HEK293 (cell line): ENCODE data around the gene TPPP3.

Experiments used
- CTCF ChIP-seq: fragments of 450-650 bp; formaldehyde crosslinking; IDR thresholded peaks from 2 replicates; pipeline ENCODE4 v1.5.1; 2016; ENCODE audit warnings: missing biosample characterization, missing genetic modification characterization
- PATZ1 ChIP-seq: fragments of 450-650 bp; formaldehyde crosslinking; IDR thresholded peaks from 2 replicates; pipeline ENCODE4 v1.5.1; 2016; ENCODE audit warnings: missing biosample characterization, missing genetic modification characterization
- PRDM2 ChIP-seq: fragments of 450-650 bp; formaldehyde crosslinking; IDR thresholded peaks from 2 replicates; pipeline ENCODE4 v1.5.1; 2016; ENCODE audit warnings: missing biosample characterization, missing genetic modification characterization, borderline replicate concordance
- TRIM28 ChIP-seq: IDR thresholded peaks from 2 replicates; pipeline ENCODE4 v1.6.1; 2011; ENCODE audit warnings: low read length, control low read depth, borderline replicate concordance
- YY1 ChIP-seq: fragments of 450-650 bp; formaldehyde crosslinking; IDR thresholded peaks from 2 replicates; pipeline ENCODE4 v1.5.1; 2018; ENCODE audit warnings: missing biosample characterization, missing genetic modification characterization
- ZBTB6 ChIP-seq: fragments of 450-650 bp; formaldehyde crosslinking; IDR thresholded peaks from 2 replicates; pipeline ENCODE4 v1.5.1; 2017; ENCODE audit warnings: missing biosample characterization, missing genetic modification characterization
- ZFHX2 ChIP-seq: fragments of 450-650 bp; formaldehyde crosslinking; conservative IDR thresholded peaks from 2 replicates; pipeline ENCODE4 v1.5.1; 2016; ENCODE audit warnings: missing biosample characterization, missing genetic modification characterization
- ZNF2 ChIP-seq: fragments of 450-650 bp; formaldehyde crosslinking; IDR thresholded peaks from 2 replicates; pipeline ENCODE4 v1.5.1; 2016; ENCODE audit warnings: missing biosample characterization, missing genetic modification characterization
- ZNF239 ChIP-seq: fragments of 450-650 bp; formaldehyde crosslinking; IDR thresholded peaks from 2 replicates; pipeline ENCODE4 v1.5.1; 2016; ENCODE audit warnings: missing biosample characterization, missing genetic modification characterization
- ZNF302 ChIP-seq: fragments of 450-650 bp; formaldehyde crosslinking; IDR thresholded peaks from 2 replicates; pipeline ENCODE4 v1.5.1; 2016; ENCODE audit warnings: missing biosample characterization, missing genetic modification characterization, low read depth
- ZNF560 ChIP-seq: fragments of 450-650 bp; formaldehyde crosslinking; IDR thresholded peaks from 2 replicates; pipeline ENCODE4 v1.5.1; 2017; ENCODE audit warnings: missing biosample characterization, missing genetic modification characterization, borderline replicate concordance
- ZNF561 ChIP-seq: fragments of 450-650 bp; IDR thresholded peaks from 2 replicates; pipeline ENCODE4 v1.5.1; 2018; ENCODE audit warnings: missing biosample characterization, missing genetic modification characterization, borderline replicate concordance
- ZNF626 ChIP-seq: fragments of 450-650 bp; sonication (Bioruptor Pico); formaldehyde crosslinking; IDR thresholded peaks from 2 replicates; pipeline ENCODE4 v1.5.1; 2018; ENCODE audit warnings: missing biosample characterization, missing genetic modification characterization, inconsistent platforms
- ZNF658 ChIP-seq: fragments of 450-650 bp; formaldehyde crosslinking; IDR thresholded peaks from 2 replicates; pipeline ENCODE4; 2016; ENCODE audit warnings: missing biosample characterization, missing genetic modification characterization
- ZNF704 ChIP-seq: fragments of 450-650 bp; formaldehyde crosslinking; IDR thresholded peaks from 2 replicates; pipeline ENCODE4 v1.5.1; 2016; ENCODE audit warnings: missing biosample characterization, missing genetic modification characterization
- ZNF768 ChIP-seq: fragments of 450-650 bp; formaldehyde crosslinking; IDR thresholded peaks from 2 replicates; pipeline ENCODE4 v1.5.1; 2018; ENCODE audit warnings: missing biosample characterization, mild to moderate bottlenecking, missing genetic modification characterization
- ZNF777 ChIP-seq: fragments of 450-650 bp; formaldehyde crosslinking; IDR thresholded peaks from 2 replicates; pipeline ENCODE4 v1.5.1; 2017; ENCODE audit warnings: missing biosample characterization, missing genetic modification characterization, borderline replicate concordance
- ZNF785 ChIP-seq: fragments of 450-650 bp; formaldehyde crosslinking; IDR thresholded peaks from 2 replicates; pipeline ENCODE4 v1.5.1; 2016; ENCODE audit warnings: missing biosample characterization, missing genetic modification characterization
- TF ChIP-seq, protein P1 (sequence below): fragments of 450-650 bp; formaldehyde crosslinking; IDR thresholded peaks from 2 replicates; pipeline ENCODE4; 2016; ENCODE audit warnings: missing biosample characterization, missing genetic modification characterization
- TF ChIP-seq, protein P2 (sequence below): fragments of 450-650 bp; formaldehyde crosslinking; optimal IDR thresholded peaks from 2 replicates; pipeline ENCODE3; 2016; ENCODE audit warnings: missing biosample characterization, mild to moderate bottlenecking, missing genetic modification characterization
- TF ChIP-seq, protein P3 (sequence below): fragments of 450-650 bp; formaldehyde crosslinking; IDR thresholded peaks from 2 replicates; pipeline ENCODE4 v1.5.0; 2017; ENCODE audit warnings: missing biosample characterization, missing genetic modification characterization, borderline replicate concordance

TPPP3 gene

DNA sequence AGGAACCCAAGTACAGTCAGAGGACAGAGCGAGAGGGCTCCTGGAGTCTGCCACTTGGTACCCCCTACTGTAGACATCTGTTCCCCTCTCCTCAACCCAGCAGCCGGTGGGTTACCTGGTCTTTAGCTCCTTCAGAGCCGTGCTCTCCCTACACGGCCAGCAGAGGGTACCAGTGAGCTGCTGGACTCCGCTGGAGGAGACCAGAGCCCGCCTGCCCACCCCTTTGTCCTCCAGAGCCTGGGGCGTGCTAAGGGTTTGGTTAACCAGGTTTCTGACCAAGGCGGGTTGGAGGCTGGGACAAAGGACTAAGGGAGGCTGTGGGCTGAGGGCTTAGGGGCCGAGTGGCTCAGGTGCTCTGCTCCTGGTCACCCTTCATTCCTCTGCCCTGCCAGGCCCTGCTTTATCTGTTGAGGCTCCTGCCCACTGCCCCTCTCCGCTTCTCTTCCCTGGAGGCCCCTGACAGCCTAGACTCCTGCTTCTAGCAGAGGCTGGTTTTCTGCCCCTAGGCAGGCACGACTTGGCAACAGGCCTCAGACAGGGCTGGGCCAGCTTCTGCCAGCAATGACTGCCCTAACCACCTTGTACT, 34.9 kb upstream of the TPPP3 start (continued):
- TF ChIP-seq ZBTB6 (no peak), ZNF561 (tag by site-specific recombination) (no peak), ZNF768 (tag by site-specific recombination) (no peak), ZNF239 (no peak), CTCF (tag by site-specific recombination) (peak; percentile 77), ZNF658 (tag by site-specific recombination) (no peak), PATZ1 (tag by site-specific recombination) (peak; percentile 54; the same call in 1 of the 2 replicates), ZNF777 (tag by site-specific recombination) (no peak), ZNF785 (tag by site-specific recombination) (no peak), ZNF2 (no peak), PRDM2 (tag by site-specific recombination) (no peak), TRIM28 (no peak), ZNF704 (tag by site-specific recombination) (no peak), ZFHX2 (0 out of 2 replicates have a peak, but pooled peaks have one; percentile 10), ZNF560 (tag by site-specific recombination) (no peak), YY1 (no peak), ZNF302 (tag by site-specific recombination) (no peak), ZNF626 (no peak)
- TF ChIP-seq, protein P1, sequence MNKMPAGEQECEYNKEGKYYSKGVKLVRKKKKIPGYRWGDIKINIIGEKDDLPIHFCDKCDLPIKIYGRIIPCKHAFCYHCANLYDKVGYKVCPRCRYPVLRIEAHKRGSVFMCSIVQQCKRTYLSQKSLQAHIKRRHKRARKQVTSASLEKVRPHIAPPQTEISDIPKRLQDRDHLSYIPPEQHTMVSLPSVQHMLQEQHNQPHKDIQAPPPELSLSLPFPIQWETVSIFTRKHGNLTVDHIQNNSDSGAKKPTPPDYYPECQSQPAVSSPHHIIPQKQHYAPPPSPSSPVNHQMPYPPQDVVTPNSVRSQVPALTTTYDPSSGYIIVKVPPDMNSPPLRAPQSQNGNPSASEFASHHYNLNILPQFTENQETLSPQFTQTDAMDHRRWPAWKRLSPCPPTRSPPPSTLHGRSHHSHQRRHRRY (tag by site-specific recombination) = no peak
- TF ChIP-seq, protein P2, sequence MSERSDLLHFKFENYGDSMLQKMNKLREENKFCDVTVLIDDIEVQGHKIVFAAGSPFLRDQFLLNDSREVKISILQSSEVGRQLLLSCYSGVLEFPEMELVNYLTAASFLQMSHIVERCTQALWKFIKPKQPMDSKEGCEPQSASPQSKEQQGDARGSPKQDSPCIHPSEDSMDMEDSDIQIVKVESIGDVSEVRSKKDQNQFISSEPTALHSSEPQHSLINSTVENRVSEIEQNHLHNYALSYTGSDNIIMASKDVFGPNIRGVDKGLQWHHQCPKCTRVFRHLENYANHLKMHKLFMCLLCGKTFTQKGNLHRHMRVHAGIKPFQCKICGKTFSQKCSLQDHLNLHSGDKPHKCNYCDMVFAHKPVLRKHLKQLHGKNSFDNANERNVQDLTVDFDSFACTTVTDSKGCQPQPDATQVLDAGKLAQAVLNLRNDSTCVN (tag by site-specific recombination) = no peak
- TF ChIP-seq, protein P3, sequence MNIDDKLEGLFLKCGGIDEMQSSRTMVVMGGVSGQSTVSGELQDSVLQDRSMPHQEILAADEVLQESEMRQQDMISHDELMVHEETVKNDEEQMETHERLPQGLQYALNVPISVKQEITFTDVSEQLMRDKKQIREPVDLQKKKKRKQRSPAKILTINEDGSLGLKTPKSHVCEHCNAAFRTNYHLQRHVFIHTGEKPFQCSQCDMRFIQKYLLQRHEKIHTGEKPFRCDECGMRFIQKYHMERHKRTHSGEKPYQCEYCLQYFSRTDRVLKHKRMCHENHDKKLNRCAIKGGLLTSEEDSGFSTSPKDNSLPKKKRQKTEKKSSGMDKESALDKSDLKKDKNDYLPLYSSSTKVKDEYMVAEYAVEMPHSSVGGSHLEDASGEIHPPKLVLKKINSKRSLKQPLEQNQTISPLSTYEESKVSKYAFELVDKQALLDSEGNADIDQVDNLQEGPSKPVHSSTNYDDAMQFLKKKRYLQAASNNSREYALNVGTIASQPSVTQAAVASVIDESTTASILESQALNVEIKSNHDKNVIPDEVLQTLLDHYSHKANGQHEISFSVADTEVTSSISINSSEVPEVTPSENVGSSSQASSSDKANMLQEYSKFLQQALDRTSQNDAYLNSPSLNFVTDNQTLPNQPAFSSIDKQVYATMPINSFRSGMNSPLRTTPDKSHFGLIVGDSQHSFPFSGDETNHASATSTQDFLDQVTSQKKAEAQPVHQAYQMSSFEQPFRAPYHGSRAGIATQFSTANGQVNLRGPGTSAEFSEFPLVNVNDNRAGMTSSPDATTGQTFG (tag by site-specific recombination) = no peak
